OCI-LY1 (cell line): Measurements from ENCODE around the gene SAC3D1.

Experiments
- CTCF ChIP-seq: fragments of 200-600 bp; sonication (generic), shearing (Covaris generic); IDR thresholded peaks from 2 replicates; pipeline ENCODE4 v1.5.1; 2017; ENCODE audit warnings: mild to moderate bottlenecking, antibody characterized with exemption, low read length, moderate library complexity, mixed read lengths
- EZH2 ChIP-seq: fragments of 200-600 bp; sonication (generic), shearing (Covaris generic); IDR thresholded peaks from 2 replicates; pipeline ENCODE4 v1.8.0; 2017; ENCODE audit warnings: borderline replicate concordance, mixed run types, mild to moderate bottlenecking, antibody characterized with exemption, low read length, moderate library complexity, mixed read lengths

- TF ChIP-seq CTCF (no peak), EZH2 (no peak)
Measured at GRCh38 chr11:65090628-65091027, 49.6 kb downstream of the SAC3D1 start.
